ENCODE measurements around the gene ASB13. TPM values are rescaled to one million over a fixed set of nuclear protein-coding genes. Genes with fewer than 3 reads are reported as not detected.

ASB13 gene
- total RNA-seq, 1 experiment from 2014 or later: 25.9 TPM

DNA sequence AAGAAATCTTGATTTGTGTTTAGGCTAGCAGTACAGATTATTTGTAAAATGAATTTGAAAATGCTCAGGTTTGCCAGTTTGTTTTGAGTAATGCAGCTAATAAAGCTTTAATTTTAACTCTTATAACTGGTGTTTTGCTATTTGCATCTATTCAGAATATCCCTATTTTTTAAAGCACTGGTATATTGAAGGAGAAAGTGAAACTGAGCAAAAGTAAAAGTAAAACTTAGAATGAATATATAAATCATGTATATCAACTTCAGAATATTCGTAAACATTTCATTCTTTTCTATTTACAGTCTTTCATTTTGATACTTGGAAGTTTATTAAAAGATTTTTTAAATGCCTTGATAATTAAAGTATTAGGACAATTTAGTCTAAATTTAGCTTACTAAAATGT, 44.5 kb upstream of the ASB13 start:
- TF ChIP-seq EZH2phosphoT487 (IDR thresholded peaks at IDR 0.05; ENCODE audit: borderline replicate concordance): no peak
- no peak for TF ChIP-seq ZFX (IDR thresholded peaks at IDR 0.05)
- TF ChIP-seq ZNF274 (IDR thresholded peaks at IDR 0.05; ENCODE audit: low read depth, low read length): no peak
- TF ChIP-seq POLR2AphosphoS5 (IDR thresholded peaks at IDR 0.05; ENCODE audit: low read depth, low read length): no peak
- no peak for TF ChIP-seq TCF7L2 (IDR thresholded peaks at IDR 0.05; ENCODE audit: borderline replicate concordance, extremely low read depth, insufficient read depth, insufficient read length)
- TF ChIP-seq CEBPB (IDR thresholded peaks at IDR 0.05; ENCODE audit: low read depth): no peak
- TF ChIP-seq, protein P1, sequence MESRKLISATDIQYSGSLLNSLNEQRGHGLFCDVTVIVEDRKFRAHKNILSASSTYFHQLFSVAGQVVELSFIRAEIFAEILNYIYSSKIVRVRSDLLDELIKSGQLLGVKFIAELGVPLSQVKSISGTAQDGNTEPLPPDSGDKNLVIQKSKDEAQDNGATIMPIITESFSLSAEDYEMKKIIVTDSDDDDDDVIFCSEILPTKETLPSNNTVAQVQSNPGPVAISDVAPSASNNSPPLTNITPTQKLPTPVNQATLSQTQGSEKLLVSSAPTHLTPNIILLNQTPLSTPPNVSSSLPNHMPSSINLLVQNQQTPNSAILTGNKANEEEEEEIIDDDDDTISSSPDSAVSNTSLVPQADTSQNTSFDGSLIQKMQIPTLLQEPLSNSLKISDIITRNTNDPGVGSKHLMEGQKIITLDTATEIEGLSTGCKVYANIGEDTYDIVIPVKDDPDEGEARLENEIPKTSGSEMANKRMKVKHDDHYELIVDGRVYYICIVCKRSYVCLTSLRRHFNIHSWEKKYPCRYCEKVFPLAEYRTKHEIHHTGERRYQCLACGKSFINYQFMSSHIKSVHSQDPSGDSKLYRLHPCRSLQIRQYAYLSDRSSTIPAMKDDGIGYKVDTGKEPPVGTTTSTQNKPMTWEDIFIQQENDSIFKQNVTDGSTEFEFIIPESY (IDR thresholded peaks at IDR 0.05; ENCODE audit: extremely low read depth, insufficient replicate concordance, low read length): no peak
- no peak for TF ChIP-seq POLR2A (IDR thresholded peaks at IDR 0.05; ENCODE audit: borderline replicate concordance, extremely low read depth, insufficient read depth, insufficient read length)
- TF ChIP-seq, protein P2, sequence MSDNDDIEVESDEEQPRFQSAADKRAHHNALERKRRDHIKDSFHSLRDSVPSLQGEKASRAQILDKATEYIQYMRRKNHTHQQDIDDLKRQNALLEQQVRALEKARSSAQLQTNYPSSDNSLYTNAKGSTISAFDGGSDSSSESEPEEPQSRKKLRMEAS (IDR thresholded peaks at IDR 0.05): no peak
- TF ChIP-seq EGR1 (IDR thresholded peaks at IDR 0.05; ENCODE audit: low read depth): no peak
- no peak for TF ChIP-seq RAD21 (IDR thresholded peaks at IDR 0.05; ENCODE audit: low read depth)
- no peak for TF ChIP-seq FOSL1 (IDR thresholded peaks at IDR 0.05; ENCODE audit: low read depth)
- no peaks in the 10 kb centered on the region for H3K27me3 ChIP-seq (ENCODE audit: insufficient read depth, low read length)
- no peak overlapping the region for H3K4me2 ChIP-seq (ENCODE audit: low read length)
- ChIA-PET RAD21 (ENCODE audit: low non-redundant PET in 1 of 2, low total read pairs in 2 of 2, uncharacterized antibody in 2 of 2, unreplicated experiment in 2 of 2) (no interaction called here), POLR2A (no interaction called here), CTCF (no interaction called here)
- H3K36me3 ChIP-seq (ENCODE audit: control insufficient read depth in 1 of 2, insufficient read depth in 2 of 2, low read length in 2 of 2): no peaks in the 10 kb centered on the region
- H3K4me3 ChIP-seq (replicated peaks in 1 of 2; ENCODE audit: low read depth in 1 of 2, low read length in 2 of 2): no peak overlapping the region
- no peak overlapping the region for H3K9ac ChIP-seq (ENCODE audit: low read length)
- no peaks in the 10 kb centered on the region; the same call in 1 of the 2 replicates for H4K20me1 ChIP-seq (ENCODE audit: insufficient read depth)
- H3K9me3 ChIP-seq (ENCODE audit: control insufficient read depth in 1 of 2, insufficient read depth in 1 of 2, low read depth in 1 of 2, low read length in 2 of 2): no peaks in the 10 kb centered on the region
- H2AFZ ChIP-seq (ENCODE audit: low read depth, low read length, poor library complexity, severe bottlenecking): no peak overlapping the region
- BruUV-seq (replicated peaks): no TSS peak
- H3K27ac ChIP-seq (ENCODE audit: low read depth, low read length): no peak overlapping the region
- no peak for ATAC-seq
- H3K4me1 ChIP-seq (ENCODE audit: control insufficient read depth in 1 of 2, insufficient read depth in 2 of 2, low read length in 2 of 2): no peaks in the 10 kb centered on the region
- intact Hi-C loops (cut with micrococcal nuclease): no loop called here
- H3K9me2 ChIP-seq (ENCODE audit: insufficient read depth): no peaks in the 10 kb centered on the region
- peaks cover 97% of the 10 kb centered on the region for H3K79me2 ChIP-seq (ENCODE audit: insufficient read depth, low read length)
- DNase-seq (ENCODE audit: low read depth, low spot score): no peak

All from HCT116 (cell line).